GM12892 (cell line): Measurements from ENCODE around the gene RPTOR.
"Not testable (repeated sequence)": the region's sequence is repeated elsewhere in the genome, so short reads cannot be mapped to it uniquely, and the experiment has no call there.

Source experiments
- DNase-seq: peaks from one replicate; pipeline ENCODE4 v3.0.0; 2011; ENCODE audit not compliant: insufficient read length
- FAIRE-seq: peaks from 2 replicates; lab custom pipeline; 2011; peaks lifted over from hg19 to GRCh38; lab: Jason Lieb, UNC
- POLR2A ChIP-seq: IDR thresholded peaks from 2 replicates; pipeline ENCODE4 v1.6.1; 2011; ENCODE audit warnings: low read depth, low read length, control low read depth
- POLR2AphosphoS5 ChIP-seq: IDR thresholded peaks from 2 replicates; pipeline ENCODE4 v1.6.1; 2011; ENCODE audit warnings: low read depth, low read length, control low read depth
- TAF1 ChIP-seq: IDR thresholded peaks from 2 replicates; pipeline ENCODE4 v1.6.1; 2011; ENCODE audit warnings: low read depth, mild to moderate bottlenecking, control low read depth, low read length, borderline replicate concordance

Gene RPTOR

DNA sequence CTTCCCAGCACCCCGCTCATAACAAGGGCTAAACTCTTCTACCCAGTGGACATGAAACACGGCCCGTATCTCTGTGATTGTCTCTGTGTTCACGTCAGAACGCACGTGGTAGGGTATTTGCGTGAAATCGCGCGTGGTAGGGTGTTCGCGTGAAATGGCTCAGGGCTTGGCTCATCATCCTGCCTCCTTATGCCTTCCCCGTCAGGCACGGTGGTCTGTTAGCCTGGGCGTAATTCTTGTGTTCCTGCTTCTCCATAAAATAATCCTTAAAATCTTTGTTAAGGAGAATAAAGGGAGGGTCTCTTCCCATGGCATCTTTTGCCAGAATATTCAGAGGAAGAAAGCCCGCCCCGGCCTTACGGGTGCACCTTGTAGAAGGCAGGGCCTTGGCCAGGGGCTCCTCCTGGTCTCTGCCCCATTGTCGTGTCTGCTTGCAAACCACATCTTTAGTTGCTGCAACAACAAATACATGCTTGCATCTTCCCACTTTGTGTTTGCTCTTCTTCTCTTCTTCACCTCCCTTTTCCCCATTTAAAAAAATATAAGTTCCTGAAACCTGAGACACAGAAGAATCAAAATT, 330.3 kb downstream of the RPTOR start:
- FAIRE-seq (no peak), DNase-seq (no peak)
- no peak for TF ChIP-seq POLR2AphosphoS5
- no peak for TF ChIP-seq TAF1

DNA sequence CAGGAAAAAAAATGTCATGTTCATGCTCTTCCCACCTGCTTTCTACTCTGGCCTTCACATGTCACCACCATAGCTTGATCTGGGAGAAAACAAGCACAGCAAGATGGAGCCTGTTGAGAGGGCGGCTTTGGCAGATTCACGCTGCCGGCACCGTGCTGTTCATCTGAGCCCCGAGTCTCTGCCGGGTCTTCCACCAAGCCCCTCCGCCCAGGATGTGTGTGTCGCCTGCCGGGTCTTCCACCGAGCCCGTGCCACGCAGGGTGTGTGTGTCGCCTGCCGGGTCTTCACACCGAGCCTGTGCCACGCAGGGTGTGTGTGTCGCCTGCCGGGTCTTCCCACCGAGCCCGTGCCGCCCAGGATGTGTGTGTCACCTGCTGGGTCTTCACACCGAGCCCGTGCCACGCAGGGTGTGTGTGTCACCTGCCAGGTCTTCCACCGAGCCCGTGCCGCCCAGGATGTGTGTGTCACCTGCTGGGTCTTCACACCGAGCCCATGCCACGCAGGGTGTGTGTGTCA, 330.9 kb downstream of the RPTOR start:
- DNase-seq, FAIRE-seq: not testable (repeated sequence)

DNA sequence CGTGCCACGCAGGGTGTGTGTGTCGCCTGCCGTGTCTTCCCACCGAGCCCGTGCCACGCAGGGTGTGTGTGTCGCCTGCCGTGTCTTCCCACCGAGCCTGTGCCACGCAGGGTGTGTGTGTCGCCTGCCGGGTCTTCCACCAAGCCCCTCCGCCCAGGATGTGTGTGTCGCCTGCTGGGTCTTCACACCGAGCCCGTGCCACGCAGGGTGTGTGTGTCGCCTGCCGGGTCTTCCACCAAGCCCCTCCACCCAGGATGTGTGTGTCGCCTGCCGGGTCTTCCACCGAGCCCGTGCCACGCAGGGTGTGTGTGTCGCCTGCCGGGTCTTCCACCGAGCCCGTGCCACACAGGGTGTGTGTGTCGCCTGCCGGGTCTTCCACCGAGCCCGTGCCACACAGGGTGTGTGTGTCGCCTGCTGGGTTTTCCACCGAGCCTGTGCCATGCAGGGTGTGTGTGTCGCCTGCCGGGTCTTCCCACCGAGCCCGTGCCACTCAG, 331.9 kb downstream of the RPTOR start:
- not testable (repeated sequence) for DNase-seq, FAIRE-seq

DNA sequence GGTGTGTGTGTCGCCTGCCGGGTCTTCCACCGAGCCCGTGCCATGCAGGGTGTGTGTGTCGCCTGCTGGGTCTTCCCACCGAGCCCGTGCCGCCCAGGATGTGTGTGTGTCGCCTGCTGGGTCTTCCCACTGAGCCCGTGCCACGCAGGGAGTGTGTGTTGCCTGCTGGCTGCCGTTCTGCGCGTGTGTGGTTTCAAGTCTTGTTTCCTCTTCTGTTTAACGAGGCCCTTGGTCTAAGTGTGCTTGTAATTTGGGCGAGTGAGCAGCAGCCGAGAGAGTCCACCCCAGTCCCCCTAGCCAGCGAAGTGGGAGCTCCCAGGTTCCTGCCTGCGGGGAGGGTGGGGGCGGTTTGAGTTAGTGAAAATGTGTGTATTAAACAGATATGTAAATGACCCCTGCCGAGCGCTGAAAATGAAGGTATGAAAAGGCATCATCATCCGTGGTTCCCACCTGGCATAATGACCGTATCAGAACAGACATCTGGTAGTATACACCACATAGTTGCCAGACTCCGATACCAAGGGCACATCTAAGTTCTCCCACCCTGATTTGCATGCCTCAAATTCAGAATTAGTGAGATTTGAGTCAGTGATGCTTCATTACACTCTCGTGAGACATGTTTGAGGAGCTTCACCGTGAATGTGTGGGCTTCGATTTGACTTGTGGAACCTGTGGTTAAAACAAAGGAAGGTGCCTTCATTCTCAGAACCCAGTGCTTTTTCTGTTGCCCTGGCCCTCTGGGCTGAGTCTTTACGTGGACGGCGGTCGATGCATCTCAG, 332.5 kb downstream of the RPTOR start:
- TF ChIP-seq TAF1 (no peak), POLR2AphosphoS5 (peak; percentile 27; the same call in 1 of the 2 replicates)
- peak; percentile 92 for FAIRE-seq
- DNase-seq, result peak; percentile 72

GRCh38 chr17:80877729-80878303, 333.2 kb downstream of the RPTOR start:
- TF ChIP-seq TAF1, result no peak
- TF ChIP-seq POLR2A, result no peak
- no peak for TF ChIP-seq POLR2AphosphoS5
- FAIRE-seq (no peak), DNase-seq (no peak)

- TF ChIP-seq POLR2A (no peak), POLR2AphosphoS5 (no peak)
- FAIRE-seq, result no peak
Measured at GRCh38 chr17:80878876-80879722, 334.5 kb downstream of the RPTOR start.

GRCh38 chr17:80879723-80880647, 335.3 kb downstream of the RPTOR start:
- FAIRE-seq, result peak; percentile 9

More at GRCh38 chr17:80878876-80879722, 334.5 kb downstream of the RPTOR start:
- DNase-seq, result no peak

GRCh38 chr17:80880648-80880985, 336.0 kb downstream of the RPTOR start:
- FAIRE-seq (no peak), DNase-seq (no peak)
- TF ChIP-seq TAF1 (no peak), POLR2AphosphoS5 (no peak), POLR2A (no peak)

More at GRCh38 chr17:80879723-80880647, 335.3 kb downstream of the RPTOR start:
- TF ChIP-seq POLR2A, result no peak
- TF ChIP-seq TAF1, result no peak
- no peak for TF ChIP-seq POLR2AphosphoS5
- DNase-seq, result no peak

DNA sequence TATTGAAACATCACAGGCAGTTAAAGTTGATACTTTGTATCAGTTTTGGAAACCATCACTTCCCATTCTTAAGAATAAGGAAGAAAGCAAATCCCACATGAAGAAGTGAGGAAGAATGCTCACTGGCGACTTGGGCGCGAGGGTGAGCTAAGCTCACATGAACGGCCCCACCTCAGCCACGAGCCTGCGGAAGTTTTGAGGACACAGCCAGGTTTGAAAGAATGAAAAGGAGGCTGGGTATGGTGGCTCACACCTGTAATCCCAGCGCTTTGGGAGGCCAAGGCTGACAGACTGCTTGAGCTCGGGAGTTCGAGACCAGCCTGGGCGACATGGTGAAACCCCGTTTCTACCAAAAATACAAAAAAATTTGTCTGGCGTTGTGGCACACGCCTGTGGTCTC, 336.7 kb downstream of the RPTOR start:
- FAIRE-seq (no peak), DNase-seq (no peak)
- no peak for TF ChIP-seq TAF1
- no peak for TF ChIP-seq POLR2AphosphoS5
- no peak for TF ChIP-seq POLR2A

DNA sequence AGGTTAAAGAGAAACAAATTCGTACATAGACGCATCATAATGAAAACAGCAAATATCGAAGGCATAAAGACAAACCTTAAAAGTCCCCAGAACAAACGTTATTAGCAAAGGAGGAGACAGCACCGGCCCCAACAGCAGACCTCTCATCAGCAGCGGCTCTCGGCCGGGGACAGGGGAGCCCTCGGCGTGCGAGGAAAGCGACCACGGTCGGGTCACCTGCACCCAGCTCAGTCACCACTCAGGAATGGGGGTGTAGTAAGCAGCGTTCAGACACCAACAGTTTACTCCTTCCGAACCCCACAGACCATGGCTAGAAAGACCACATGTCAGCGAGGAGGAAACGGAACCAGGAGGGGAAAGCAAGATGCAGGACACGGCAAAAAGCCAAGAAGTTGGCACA, 337.7 kb downstream of the RPTOR start:
- no peak for TF ChIP-seq POLR2AphosphoS5
- TF ChIP-seq TAF1, result no peak
- no peak for TF ChIP-seq POLR2A
- DNase-seq (no peak), FAIRE-seq (no peak)
